ENCODE data around the gene ENTPD2.

- TF ChIP-seq POLR2A (IDR thresholded peaks at IDR 0.05) (no peak), CTCF (IDR thresholded peaks at IDR 0.05) (no peak)
Measured at GRCh38 chr9:137044037-137044436, 9.8 kb downstream of the ENTPD2 start.
